GM21528 (cell line): ENCODE data around the gene LRRFIP2.

Experiments
- ATAC-seq: cut with Tn5 transposase; IDR thresholded peaks from one replicate; pipeline ENCODE4 v1.9.1; 2021; ENCODE audit warnings: mild to moderate bottlenecking, moderate library complexity; ENCODE audit not compliant: unreplicated experiment, low FRiP score

Gene LRRFIP2

DNA sequence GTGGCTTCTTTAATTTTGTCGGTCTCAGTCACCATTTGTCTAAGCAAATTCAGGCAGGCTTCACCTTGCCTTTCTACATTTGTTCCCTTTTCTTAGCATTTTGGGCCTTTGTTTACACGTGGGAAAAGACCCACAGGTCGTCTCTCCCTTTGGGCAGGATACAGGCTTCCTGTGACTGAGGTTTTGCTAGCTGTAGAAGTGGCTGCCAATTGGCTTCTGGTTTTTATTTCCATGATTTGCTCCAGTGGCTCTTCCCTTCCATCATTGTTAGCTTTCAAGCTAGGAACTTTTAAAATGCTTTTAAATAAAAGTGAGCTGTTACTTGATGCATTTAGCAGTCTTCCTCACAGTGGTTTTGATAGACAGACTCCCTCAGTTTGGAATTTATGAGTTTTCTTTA, 143.8 kb downstream of the LRRFIP2 start:
- no peak for ATAC-seq

GRCh38 chr3:37029516-37030163, 144.7 kb downstream of the LRRFIP2 start:
- no peak for ATAC-seq

DNA sequence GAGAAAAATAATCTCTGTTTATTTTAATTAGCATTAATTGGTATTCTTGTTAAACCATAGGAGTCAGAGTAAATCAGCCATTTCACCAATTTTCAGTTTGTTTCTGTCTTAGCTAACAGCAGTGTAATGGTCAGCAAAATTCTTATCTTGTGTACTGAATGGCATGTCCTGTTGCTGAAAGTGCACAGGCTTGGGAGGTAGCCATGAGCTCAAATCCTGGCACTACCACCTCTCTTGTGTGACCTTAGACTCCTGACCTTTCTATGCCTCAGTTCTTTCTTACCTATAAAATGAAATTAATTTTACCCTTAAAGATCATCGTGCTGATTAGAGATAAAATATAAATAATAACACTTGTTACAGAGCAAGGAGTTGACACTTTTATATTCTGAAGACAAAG, 145.3 kb downstream of the LRRFIP2 start:
- no peak for ATAC-seq

- no peak for ATAC-seq
These were observed 146.1 kb downstream of the LRRFIP2 start for GRCh38 chr3:37028329-37028728.

DNA sequence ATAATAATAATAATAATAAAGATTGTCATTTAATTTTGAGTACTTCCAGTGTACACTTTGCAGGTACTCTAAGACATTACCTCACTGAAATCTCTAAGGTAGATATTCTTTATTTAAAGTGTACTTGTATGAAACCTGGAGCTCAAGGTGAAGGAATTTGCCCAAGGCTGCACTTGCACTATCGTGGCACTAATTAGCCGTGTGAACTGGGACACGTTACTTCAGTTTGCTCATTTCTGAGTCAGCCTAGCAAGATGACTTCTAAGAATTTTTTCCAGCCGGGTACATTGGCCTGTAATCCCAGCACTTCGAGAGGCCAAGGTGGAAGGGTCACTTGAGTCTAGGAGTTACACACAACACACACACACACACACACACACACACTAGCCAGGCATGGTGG, 147.5 kb downstream of the LRRFIP2 start:
- no peak for ATAC-seq

- no peak for ATAC-seq
These were observed 148.6 kb downstream of the LRRFIP2 start for GRCh38 chr3:37025561-37026335.

DNA sequence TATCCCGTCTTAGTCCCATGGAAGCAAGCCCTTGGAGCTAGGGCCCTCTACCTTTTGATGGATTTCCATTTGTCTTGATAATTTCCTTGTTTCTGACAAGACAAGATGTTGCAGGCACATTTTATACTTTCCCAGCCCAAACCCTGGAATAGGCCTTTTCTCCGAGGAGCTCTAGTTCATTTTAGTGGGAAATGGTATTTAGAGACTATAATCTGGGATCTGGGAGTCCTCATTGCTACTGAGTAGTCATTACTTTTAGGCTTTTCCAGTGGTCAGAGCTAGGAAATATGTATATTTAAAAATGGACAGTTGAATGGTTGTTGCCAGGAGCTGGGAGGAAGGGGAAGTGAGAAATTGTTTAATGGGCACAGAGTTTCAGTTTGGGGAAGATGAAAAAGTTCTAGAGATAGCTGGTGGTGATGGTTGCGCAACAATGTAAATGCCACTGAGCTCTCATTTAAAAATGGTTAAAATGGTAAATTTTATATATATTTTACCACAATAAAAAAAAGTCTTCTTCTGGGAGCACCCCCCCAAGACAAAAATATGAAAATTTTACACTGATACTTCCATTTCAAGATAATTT, 149.5 kb downstream of the LRRFIP2 start:
- no peak for ATAC-seq

DNA sequence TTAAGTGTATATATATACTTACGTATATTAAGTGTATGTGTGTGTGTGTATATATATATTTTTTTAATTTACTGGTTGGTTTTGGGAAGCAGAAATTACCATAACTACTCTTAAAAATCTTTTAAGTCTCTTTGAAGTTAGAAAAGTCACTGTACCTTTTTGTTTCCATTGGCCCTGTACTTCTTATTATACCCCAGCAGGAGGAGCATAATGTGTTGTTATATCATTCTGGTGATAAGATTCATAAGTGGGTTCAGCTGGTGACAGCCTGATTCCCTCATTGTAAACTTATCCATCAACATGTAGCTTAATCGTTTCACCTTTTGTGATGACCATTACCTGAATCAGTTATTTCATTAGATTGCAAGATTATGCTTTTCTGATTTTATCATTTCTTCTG, 150.3 kb downstream of the LRRFIP2 start:
- ATAC-seq: no peak

DNA sequence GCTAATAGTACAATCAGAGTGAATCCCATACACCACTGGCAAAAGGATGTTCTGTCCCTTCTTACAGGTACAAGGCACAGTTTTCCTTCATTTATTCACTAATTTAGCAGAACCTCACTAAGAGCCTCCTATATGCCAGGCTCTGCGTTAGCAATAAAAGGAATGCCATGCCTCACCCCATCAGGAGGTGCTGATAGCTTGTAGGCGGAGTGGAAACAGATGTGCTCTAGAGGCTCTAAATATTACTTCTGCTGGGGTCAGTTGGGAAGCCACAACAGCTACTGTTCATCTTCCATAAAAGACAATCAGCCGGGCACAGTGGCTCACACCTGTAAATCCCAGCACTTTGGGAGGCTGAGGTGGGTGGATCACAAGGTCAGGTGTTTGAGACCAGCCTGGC, 156.7 kb downstream of the LRRFIP2 start:
- ATAC-seq: no peak

GRCh38 chr3:37016903-37017302, 157.5 kb downstream of the LRRFIP2 start:
- no peak for ATAC-seq

GRCh38 chr3:37015642-37016041, 158.7 kb downstream of the LRRFIP2 start:
- ATAC-seq: no peak

DNA sequence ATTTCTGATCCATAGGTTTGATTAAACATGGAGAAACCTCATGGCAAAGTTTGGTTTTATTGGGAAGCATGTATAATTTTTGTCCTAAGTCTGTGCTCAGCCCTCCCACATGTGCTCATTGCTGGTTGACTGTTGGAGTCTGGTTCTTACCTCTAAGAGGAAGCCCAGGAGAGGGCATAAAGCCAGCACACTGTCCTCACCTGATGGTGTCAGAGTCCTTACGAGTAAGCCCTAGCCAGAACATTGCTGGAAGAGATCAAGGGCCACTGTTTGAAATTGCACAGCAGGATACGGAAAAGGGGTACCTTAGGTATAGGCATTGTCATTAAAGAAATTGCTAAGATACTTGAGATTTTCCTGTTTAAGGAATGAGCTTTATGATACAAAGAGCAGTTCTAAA, 159.8 kb downstream of the LRRFIP2 start:
- ATAC-seq: no peak
